VCaP (cell line): ENCODE measurements around the gene RAB14.

ENCODE experiments used
- H3K27ac ChIP-seq: fragments of 450-650 bp; 2 replicates; pipeline ENCODE4 v1.5.1; 2017
- CTCF ChIP-seq: fragments of 450-650 bp; conservative IDR thresholded peaks from 2 replicates; pipeline ENCODE4 v1.5.1; 2017; ENCODE audit warnings: mild to moderate bottlenecking, moderate library complexity

The RAB14 gene

GRCh38 chr9:121239071-121239470, 37.4 kb upstream of the RAB14 start:
- no peak overlapping the region for H3K27ac ChIP-seq
- no peak for TF ChIP-seq CTCF

GRCh38 chr9:121237916-121238315, 36.2 kb upstream of the RAB14 start:
- no peak overlapping the region for H3K27ac ChIP-seq
- TF ChIP-seq CTCF = no peak

GRCh38 chr9:121235512-121235911, 33.8 kb upstream of the RAB14 start:
- no peak overlapping the region for H3K27ac ChIP-seq

GRCh38 chr9:121234832-121235161, 33.1 kb upstream of the RAB14 start:
- no peak overlapping the region for H3K27ac ChIP-seq
- TF ChIP-seq CTCF = no peak

More at GRCh38 chr9:121235512-121235911, 33.8 kb upstream of the RAB14 start:
- TF ChIP-seq CTCF = no peak

GRCh38 chr9:121233906-121234831, 32.5 kb upstream of the RAB14 start:
- no peak overlapping the region for H3K27ac ChIP-seq
- TF ChIP-seq CTCF = no peak

- H3K27ac ChIP-seq = no peak overlapping the region
- TF ChIP-seq CTCF = no peak
These were observed 30.6 kb upstream of the RAB14 start for GRCh38 chr9:121232251-121232650.

- no peak overlapping the region; the same call in 1 of the 2 replicates for H3K27ac ChIP-seq
- TF ChIP-seq CTCF = no peak
These were observed 28.6 kb upstream of the RAB14 start for GRCh38 chr9:121230256-121230655.
